AG10803 (cell line): ENCODE measurements around the gene ADRA2C.
A peak's percentile ranks its signal among the peaks of the same experiment; 100 is the strongest.

ENCODE experiments used
- DNase-seq: peaks from one replicate; pipeline ENCODE4 v3.0.0; 2010; ENCODE audit warnings: low read depth
- H3K4me3 ChIP-seq: 2 replicates; pipeline ENCODE4 v1.5.1; 2011; ENCODE audit warnings: mild to moderate bottlenecking, low read length, control low read depth
- CTCF ChIP-seq: conservative IDR thresholded peaks from 2 replicates; pipeline ENCODE4 v1.5.1; 2011; ENCODE audit warnings: mild to moderate bottlenecking, low read length, control low read depth, inconsistent platforms

ADRA2C gene

GRCh38 chr4:3779509-3779908 lies 13.3 kb downstream of the ADRA2C start:
- H3K4me3 ChIP-seq: no peak overlapping the region
- no peak for DNase-seq
- no peak for TF ChIP-seq CTCF

- TF ChIP-seq CTCF: no peak
- DNase-seq: no peak
- no peak overlapping the region for H3K4me3 ChIP-seq
Measured at GRCh38 chr4:3780347-3781171, 14.4 kb downstream of the ADRA2C start.

- TF ChIP-seq CTCF: no peak
- no peak for DNase-seq
- H3K4me3 ChIP-seq: no peak overlapping the region
Measured at GRCh38 chr4:3781193-3781886, 15.2 kb downstream of the ADRA2C start.

- TF ChIP-seq CTCF: no peak
- H3K4me3 ChIP-seq: no peak overlapping the region
- DNase-seq: no peak
Measured at GRCh38 chr4:3781997-3782930, 16.1 kb downstream of the ADRA2C start.

- peak; percentile 14; the same call in 1 of the 2 replicates for TF ChIP-seq CTCF
- DNase-seq: no peak
- no peak overlapping the region for H3K4me3 ChIP-seq
Measured at GRCh38 chr4:3783693-3784306, 17.6 kb downstream of the ADRA2C start.

- H3K4me3 ChIP-seq: no peak overlapping the region
- DNase-seq: no peak
- no peak for TF ChIP-seq CTCF
Measured at GRCh38 chr4:3784454-3785291, 18.5 kb downstream of the ADRA2C start.
